Hypothalamus (tissue), 51 donors: ENCODE measurements around the gene IL23A.
A peak's percentile ranks its signal among the peaks of the same experiment; 100 is the strongest.
"Not testable (repeated sequence)": the region's sequence is repeated elsewhere in the genome, so short reads cannot be mapped to it uniquely, and the experiment has no call there.

ENCODE experiments used
- DNase-seq, 51 donors: peaks; one replicate each; lab custom pipeline; 2025; lab: John Stamatoyannopoulos, UW

The IL23A gene

GRCh38 chr12:56324206-56324605, 14.5 kb upstream of the IL23A start:
- no peak for DNase-seq

GRCh38 chr12:56326126-56326525, 12.6 kb upstream of the IL23A start:
- no peak for DNase-seq

- DNase-seq = no peak
Observed at GRCh38 chr12:56326533-56326932, 12.2 kb upstream of the IL23A start.

GRCh38 chr12:56330936-56331490, 7.7 kb upstream of the IL23A start:
- DNase-seq = no peak

GRCh38 chr12:56332512-56333196, 6.0 kb upstream of the IL23A start:
- DNase-seq = peak in 1 of 51 donors; percentile 12

GRCh38 chr12:56333197-56333678, 5.4 kb upstream of the IL23A start:
- DNase-seq = peak in 5 of 51 donors; percentile 7 to 68 (median 40)

- peak; percentile 71 to 96 (median 92) for DNase-seq
Observed at GRCh38 chr12:56333679-56334489, 4.8 kb upstream of the IL23A start, which contains the start of gene PAN2. Gene PAN2 (minus strand): TSS chr12:56334000. CDS start chr12:56333094, 906 bp downstream.

GRCh38 chr12:56334490-56334793, 4.2 kb upstream of the IL23A start:
- peak in 1 of 51 donors; percentile 17 for DNase-seq

- not testable (repeated sequence) for DNase-seq
Observed at GRCh38 chr12:56335527-56335926, 3.2 kb upstream of the IL23A start.

GRCh38 chr12:56336361-56337167, 2.1 kb upstream of the IL23A start:
- DNase-seq = peak in 10 of 51 donors; percentile 2 to 35 (median 9)

GRCh38 chr12:56337753-56338251, 882 bp upstream of the IL23A start:
- DNase-seq = no peak

GRCh38 chr12:56339158-56339422, 406 bp downstream of the IL23A start:
- no peak for DNase-seq

- no peak for DNase-seq
Observed at GRCh38 chr12:56341616-56342015, 2.9 kb downstream of the IL23A start.

- not testable (repeated sequence) for DNase-seq
Observed at GRCh38 chr12:56342290-56342689, 3.6 kb downstream of the IL23A start.

GRCh38 chr12:56346675-56347074, 8.0 kb downstream of the IL23A start:
- peak in 1 of 51 donors; percentile 6 for DNase-seq

GRCh38 chr12:56347255-56347654, 8.6 kb downstream of the IL23A start:
- DNase-seq = not testable (repeated sequence)

- DNase-seq = no peak
Observed at GRCh38 chr12:56348776-56349175, 10.1 kb downstream of the IL23A start.

- no peak for DNase-seq
Observed at GRCh38 chr12:56350662-56351061, 12.0 kb downstream of the IL23A start.

GRCh38 chr12:56351325-56351724, 12.6 kb downstream of the IL23A start:
- no peak for DNase-seq

- DNase-seq = peak in 26 of 51 donors; percentile 6 to 69 (median 30)
Observed at GRCh38 chr12:56358836-56359532, 20.3 kb downstream of the IL23A start.
